AG08395 (cell line): ENCODE results near the gene BRINP1.
A peak's percentile ranks its signal among the peaks of the same experiment; 100 is the strongest.

ENCODE experiments used
- DNase-seq: peaks from one replicate; pipeline ENCODE4 v3.0.0; 2012; ENCODE audit warnings: mixed read lengths, low spot score

The BRINP1 gene, protein sequence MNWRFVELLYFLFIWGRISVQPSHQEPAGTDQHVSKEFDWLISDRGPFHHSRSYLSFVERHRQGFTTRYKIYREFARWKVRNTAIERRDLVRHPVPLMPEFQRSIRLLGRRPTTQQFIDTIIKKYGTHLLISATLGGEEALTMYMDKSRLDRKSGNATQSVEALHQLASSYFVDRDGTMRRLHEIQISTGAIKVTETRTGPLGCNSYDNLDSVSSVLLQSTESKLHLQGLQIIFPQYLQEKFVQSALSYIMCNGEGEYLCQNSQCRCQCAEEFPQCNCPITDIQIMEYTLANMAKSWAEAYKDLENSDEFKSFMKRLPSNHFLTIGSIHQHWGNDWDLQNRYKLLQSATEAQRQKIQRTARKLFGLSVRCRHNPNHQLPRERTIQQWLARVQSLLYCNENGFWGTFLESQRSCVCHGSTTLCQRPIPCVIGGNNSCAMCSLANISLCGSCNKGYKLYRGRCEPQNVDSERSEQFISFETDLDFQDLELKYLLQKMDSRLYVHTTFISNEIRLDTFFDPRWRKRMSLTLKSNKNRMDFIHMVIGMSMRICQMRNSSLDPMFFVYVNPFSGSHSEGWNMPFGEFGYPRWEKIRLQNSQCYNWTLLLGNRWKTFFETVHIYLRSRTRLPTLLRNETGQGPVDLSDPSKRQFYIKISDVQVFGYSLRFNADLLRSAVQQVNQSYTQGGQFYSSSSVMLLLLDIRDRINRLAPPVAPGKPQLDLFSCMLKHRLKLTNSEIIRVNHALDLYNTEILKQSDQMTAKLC

DNA sequence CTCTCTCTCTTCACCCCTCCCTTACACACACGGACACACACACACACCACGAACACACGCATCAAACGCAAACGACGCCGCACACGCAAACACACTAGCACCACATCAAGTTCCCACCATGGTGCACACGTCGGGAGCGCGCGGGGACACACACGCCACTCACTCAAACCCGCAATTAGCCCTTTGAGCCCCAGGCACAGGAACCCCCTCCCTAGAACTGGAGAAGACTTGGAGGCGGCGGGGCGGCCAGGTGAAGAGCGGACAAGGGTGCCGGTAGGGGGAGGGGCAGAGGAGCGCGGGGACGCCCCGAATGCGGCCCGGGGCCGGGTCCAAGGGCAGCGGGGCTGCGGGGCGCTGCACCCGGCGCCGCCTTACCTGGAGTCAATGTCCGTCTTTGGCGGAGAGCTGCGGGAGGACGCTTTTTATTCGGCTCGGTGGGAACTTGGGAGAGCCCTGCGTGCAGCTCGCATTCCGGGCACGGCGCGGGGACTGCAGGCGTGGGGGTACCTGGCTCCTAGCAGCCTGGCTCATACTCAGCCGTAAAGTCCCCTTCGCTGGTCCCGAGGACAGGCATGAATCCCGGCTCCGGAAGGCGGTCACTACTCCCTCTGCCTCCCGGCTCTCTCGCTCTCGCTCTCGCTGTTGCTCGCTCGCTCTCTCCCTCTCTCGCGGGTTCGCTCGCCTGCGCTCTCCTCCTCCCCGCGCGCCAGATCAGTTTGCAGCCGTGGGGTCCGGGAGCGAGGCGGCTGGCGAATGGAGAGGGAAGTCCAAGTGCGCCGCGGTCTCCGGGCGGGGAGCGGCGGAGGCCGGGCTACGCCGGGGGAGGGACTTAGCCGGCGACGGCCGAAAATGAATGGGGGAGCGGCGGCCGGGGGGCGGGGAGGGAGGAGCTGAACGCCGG, at the start of gene BRINP1:
Gene BRINP1 (minus strand): TSS at position 755 of the 901 bp plus-strand sequence. CDS start 56,080 bp downstream, outside the sequence.
- DNase-seq = peak; percentile 53

- no peak for DNase-seq
Measured at GRCh38 chr9:119418721-119419120, 49.5 kb upstream of the BRINP1 start.

DNA sequence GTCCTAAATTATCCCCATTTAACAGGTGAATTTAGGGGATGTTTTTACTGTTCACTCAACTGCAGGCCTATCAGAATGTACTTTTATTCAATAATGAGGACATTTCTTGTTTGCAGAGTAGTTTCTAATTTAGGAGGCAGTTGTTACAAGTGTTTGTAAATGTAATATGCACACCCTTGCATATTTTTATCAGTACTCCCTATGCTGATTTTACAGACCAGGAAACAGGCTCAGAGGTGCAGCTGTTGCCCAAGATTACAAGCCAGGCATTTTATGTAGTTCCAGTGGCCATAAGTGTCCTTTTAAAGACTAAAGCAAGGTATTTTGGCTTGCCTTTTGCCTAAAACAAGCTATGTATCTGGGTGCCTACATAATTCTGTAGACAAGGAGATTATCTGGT, 47.6 kb upstream of the BRINP1 start:
- no peak for DNase-seq

- no peak for DNase-seq
Measured at GRCh38 chr9:119412399-119412798, 43.2 kb upstream of the BRINP1 start.

- DNase-seq = no peak
Measured at GRCh38 chr9:119409552-119409951, 40.3 kb upstream of the BRINP1 start.

DNA sequence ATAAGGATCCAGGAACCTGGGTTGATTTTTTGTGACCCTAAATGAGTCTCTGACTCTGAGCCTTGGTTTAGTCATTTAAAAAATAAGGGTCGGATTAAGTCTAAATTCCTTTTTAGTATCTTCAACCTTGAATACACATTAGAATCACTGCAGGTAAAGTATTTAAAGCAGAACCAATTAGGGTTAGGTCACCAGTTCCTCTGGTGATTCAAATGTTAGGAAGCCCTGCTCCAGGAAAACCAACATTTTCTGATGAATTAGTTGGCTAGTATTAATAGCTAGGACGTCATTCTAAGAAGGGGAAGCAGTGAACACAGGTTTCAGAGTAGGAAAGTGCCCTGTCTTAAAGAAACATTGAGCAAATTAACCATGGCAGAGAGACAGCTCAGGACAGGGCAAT, 31.4 kb upstream of the BRINP1 start:
- no peak for DNase-seq

DNA sequence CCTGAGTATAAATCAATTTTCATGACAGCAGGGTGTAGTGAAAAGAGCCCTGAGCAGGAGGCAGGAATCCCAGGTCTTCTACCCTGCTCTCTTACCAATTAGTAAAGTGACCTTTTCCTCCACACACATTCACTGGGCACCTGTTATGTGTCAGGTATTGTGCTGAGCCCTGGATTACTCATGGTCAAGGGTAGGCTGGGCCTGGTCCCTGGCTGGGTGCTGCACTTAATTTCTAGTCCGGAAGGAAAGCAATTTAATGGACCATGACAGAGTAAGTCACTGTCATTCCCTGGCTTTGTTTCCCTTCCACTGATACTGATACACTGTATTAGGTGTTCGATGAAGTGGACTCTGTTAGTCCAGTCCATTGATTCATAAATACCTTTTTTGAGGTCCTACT, 29.1 kb upstream of the BRINP1 start:
- no peak for DNase-seq

- no peak for DNase-seq
Measured at GRCh38 chr9:119391878-119392277, 22.6 kb upstream of the BRINP1 start.

- DNase-seq = peak; percentile 28
Measured at GRCh38 chr9:119375892-119376291, 6.7 kb upstream of the BRINP1 start.

- no peak for DNase-seq
Measured at GRCh38 chr9:119372951-119373350, 3.7 kb upstream of the BRINP1 start.

GRCh38 chr9:119370816-119371215, 1.6 kb upstream of the BRINP1 start:
- DNase-seq = peak; percentile 66

DNA sequence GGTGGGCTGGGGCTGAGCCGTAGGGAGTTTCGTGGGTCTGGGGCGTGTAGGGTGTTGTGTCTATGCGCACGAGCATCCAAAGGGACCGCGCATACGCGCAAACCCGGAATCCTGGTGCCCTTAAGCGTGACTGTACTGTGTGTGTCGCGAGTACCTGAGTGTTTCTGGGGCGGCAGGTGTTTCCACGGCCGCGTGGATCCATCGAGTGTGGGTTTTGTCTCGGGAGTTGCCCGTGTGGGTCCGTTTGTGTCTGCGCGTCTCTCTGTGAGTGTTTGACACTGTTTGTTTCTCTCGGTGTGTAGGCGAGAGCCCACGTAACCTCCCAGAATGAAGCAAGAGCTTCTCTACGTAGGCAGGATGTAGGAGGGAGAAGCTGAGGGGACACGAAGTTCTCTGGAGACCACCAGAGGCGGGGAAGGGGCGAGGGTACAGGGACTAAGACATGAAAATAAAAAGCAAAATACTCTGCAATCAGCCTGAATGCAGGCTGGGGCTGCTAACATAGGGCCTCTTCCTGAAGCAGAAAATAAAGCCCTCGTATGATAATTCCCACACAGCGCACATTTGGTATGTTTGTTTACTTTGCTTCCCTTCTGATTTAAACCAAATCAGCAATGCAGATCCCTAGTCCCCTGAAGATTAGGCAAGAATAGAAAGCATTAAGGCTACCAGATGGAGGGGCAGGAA, 588 bp upstream of the BRINP1 start:
- DNase-seq = no peak

GRCh38 chr9:119368179-119368578, 1.1 kb downstream of the BRINP1 start:
- no peak for DNase-seq

DNA sequence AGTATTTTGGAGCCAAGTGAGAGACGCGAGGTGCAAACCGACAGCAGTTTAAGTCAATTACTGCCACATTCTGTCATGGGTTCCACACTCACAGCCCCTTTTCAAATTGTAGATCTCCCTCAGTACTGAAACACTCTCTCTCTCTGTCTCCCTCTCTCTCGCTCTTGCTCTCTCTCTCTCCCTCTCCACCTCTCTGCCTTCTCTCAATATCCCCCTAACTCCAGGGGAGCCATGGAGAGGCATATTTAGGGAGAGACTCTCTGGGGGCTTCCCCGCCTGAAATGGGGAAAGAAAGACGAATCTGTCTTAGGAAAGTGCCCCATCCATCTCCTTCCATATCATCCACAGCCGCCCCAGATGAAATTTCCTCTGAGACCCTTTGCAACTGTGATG, 1.6 kb downstream of the BRINP1 start:
- DNase-seq = no peak

DNA sequence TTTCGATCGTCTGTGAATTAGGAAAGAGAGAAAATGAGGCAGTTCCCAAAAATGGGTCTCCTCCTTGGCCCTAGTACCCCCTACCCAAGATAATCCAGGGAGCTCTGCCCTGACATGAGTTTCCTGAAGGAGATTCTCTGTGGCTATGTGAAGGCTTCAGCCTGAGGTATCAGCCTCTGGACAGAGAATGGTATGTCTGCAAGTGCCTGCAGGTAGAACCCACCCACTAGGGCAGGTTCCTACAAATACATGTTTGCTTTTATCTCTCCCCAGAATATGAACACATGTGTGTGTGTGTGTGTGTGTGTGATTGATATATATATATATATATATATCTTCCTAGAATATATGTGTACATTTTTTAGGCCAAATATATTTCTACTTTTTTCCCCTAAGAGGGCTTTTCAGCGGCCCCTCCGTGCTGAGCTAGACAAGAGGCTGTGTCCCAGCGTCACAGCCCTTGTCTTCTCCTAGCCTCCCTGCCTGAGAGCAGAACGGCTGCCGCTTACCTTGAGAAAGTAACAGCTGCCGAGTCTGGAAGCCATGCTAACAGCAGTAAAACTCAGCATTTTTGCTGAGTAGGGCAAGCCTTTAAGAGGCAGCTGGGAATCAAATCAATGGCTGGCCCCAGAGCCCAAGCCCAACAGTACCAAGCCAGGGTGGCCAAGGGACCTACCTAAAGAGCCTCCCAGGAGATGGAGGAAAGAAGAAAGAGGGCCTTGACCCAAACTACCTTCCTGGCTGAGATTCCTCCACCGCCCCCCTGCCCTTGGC, 2.1 kb downstream of the BRINP1 start:
- no peak for DNase-seq

DNA sequence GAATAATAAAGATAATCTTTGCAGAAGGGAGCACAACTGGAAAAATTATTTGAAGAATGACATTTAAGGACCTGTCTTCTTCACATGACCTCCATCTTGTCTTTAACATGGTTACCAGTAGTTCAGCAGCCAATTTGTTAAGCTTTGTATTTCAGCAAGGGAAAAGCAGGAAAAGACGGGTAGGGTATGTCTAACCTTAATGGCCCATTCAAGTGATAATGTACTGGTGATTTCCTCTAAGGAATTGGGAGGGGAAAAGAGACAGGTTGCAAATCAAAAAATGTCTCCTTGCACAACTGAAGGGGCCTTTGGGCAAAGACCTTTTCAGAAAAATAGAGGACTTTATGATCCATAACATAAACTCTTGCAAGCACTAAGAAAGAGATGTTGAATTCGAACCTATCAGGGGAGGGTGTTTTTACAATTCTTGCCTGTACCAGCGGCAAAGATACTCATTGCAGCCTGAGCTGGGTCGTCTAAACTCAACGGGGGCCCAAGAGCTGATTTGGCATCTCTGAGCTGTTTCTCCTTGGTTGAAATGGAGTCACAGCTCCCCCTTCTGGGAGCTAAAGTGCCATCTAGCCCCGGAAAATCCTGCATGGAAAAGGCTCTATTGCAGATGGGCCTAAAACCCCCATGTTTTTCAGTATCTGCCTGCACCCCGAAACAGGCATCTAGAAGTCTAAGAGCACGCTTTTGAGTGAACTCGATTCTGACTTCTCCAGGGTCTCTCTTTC, 3.8 kb downstream of the BRINP1 start:
- peak; percentile 44 for DNase-seq

GRCh38 chr9:119360237-119360636, 9.0 kb downstream of the BRINP1 start:
- no peak for DNase-seq

DNA sequence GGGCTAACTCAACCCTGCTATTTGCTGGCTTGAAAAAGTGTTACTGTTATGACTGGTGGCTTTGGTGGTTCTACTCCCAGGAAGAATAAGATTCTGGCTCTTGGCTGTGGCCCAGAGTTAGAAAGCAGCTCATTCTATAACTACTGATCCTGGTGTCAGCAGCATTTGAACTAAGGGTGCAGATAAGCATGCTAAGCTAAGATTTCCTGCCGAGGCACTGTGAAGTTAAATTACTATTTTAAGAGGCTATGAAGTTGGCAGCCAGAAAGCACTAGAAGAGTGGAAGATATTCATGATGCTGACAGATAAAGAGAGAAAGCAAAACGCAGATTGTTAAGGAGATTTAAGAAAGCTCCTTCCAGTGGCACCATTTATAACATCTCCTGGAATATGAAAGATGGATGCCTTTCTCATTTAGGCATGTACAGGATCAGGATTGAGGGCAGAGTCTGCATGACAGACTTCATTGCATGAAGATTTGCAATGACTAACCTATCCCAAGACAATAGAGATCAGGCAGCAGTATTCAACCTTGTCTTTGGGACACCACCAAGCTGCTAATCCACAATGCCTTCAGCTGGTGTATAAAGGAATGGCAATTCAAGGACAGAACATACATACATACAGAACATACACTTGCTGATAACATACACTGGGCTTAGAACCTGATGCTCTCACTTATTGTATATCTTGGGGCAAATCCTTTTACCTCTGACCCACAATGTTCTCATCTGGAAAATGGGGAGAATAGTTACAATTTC, 11.7 kb downstream of the BRINP1 start:
- DNase-seq = no peak

DNA sequence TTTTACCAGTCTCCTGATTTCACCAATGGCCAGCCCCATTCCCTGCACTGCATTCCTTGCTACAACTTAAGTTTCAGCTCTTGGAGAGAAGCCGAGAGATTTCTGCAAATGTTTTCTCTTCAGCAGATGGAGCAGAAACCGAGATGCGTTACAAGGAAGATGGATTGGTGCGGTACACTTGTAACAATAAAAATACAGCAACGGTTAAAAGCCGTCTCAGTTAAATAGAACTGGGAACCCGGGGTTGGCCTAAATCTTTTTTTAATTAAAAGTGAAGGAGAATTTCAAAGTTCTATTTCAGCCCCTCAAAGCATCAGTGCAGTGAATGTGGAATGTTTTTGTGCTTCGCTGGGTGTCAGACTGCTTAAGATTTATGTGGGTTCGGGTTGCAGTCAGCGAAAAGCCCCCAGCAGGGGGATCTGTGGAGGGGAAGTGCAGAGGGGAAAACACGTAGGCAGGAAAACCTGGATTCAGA, 19.8 kb downstream of the BRINP1 start:
- DNase-seq = peak; percentile 8
